Spleen (tissue), 11 donors: ENCODE measurements around the gene ADCY1. TPM values are rescaled to one million over a fixed set of nuclear protein-coding genes. Genes with fewer than 3 reads are reported as not detected.

ENCODE experiments used
- DNase-seq: peaks from one replicate; pipeline ENCODE4 v3.0.0-alpha.2; 2020
- H3K27ac ChIP-seq, 8 donors: fragments of 200-600 bp; sonication (generic) in 7 of 8; 1 replicate in 4 of 8; 2 replicates in 4 of 8; pipeline versions ENCODE4 v1.5.0 to v1.8.0; 2016 to 2021; ENCODE audit warnings: inconsistent platforms in 4 of 8, mild to moderate bottlenecking in 4 of 8, moderate library complexity in 1 of 8
- H3K27me3 ChIP-seq, 7 donors: fragments of 200-600 bp; sonication (generic) in 6 of 7; replicated peaks in 1 of 7; 1 replicate in 4 of 7; 2 replicates in 3 of 7; pipeline versions ENCODE4 v1.5.0 to v1.8.0; 2016 to 2021; ENCODE audit warnings: inconsistent platforms in 3 of 7, mild to moderate bottlenecking in 1 of 7
- H3K36me3 ChIP-seq, 6 donors: fragments of 200-600 bp; sonication (generic) in 5 of 6; 1 replicate in 4 of 6; 2 replicates in 2 of 6; pipeline versions ENCODE4 v1.5.0 to v1.8.0; 2016 to 2021; ENCODE audit warnings: inconsistent platforms in 2 of 6
- H3K4me1 ChIP-seq, 6 donors: fragments of 200-600 bp; sonication (generic) in 5 of 6; 1 replicate in 3 of 6; 2 replicates in 3 of 6; pipeline versions ENCODE4 v1.5.0 to v1.8.0; 2016 to 2021; ENCODE audit warnings: inconsistent platforms in 3 of 6
- H3K4me3 ChIP-seq, 8 donors: fragments of 200-600 bp; sonication (generic) in 7 of 8; 1 replicate in 4 of 8; 2 replicates in 4 of 8; pipeline versions ENCODE4 v1.5.0 to v1.8.0; 2016 to 2021; ENCODE audit warnings: inconsistent platforms in 4 of 8, mild to moderate bottlenecking in 4 of 8, moderate library complexity in 2 of 8
- H3K9me3 ChIP-seq, 8 donors: fragments of 200-600 bp; sonication (generic) in 7 of 8; 1 replicate in 4 of 8; 2 replicates in 4 of 8; pipeline versions ENCODE4 v1.5.0 to v1.8.0; 2016 to 2021; ENCODE audit warnings: inconsistent platforms in 4 of 8
- POLR2A ChIP-seq, 3 donors: fragments of 450-650 bp; IDR thresholded peaks; one replicate each; pipeline ENCODE4 v1.5.1; 2017; ENCODE audit warnings: antibody characterized with exemption in 3 of 3, mild to moderate bottlenecking in 1 of 3
- POLR2AphosphoS5 ChIP-seq, 3 donors: sonication (generic); formaldehyde crosslinking; IDR thresholded peaks; one replicate each; pipeline ENCODE4 v1.5.1; 2017; ENCODE audit warnings: antibody characterized with exemption in 3 of 3
- WGBS, 5 donors: extraction: QIAGEN DNeasy Blood & Tissue Kit in 3 of 5; methylation state at CpG; one replicate each; pipeline versions ENCODE4 v1.1.5 to v1.1.7; 2013 to 2018; 5-methylcytosine and 5-hydroxymethylcytosine counted together
- intact Hi-C: fragments of 100-400 bp; cut with DNase I; formaldehyde crosslinking; loops from one replicate; pipeline ENCODE4 v1.15.0; 2023; ENCODE audit warnings: low total_unique reads
- polyA plus RNA-seq, 3 donors: library from polyadenylated mRNA; stranded (reverse); fragments of 200-250 nt; gene quantifications; one replicate each; pipeline ENCODE4 v1.2.1, GENCODE V29; 2013
- total RNA-seq, 7 donors: library from RNA; depleted of rRNA in 3 of 7; stranded (reverse); fragments of >200 nt in 3 of 7; fragmentation: NEBNext Ultra II Directional in 4 of 7; extraction: Animal tissue kit (Norgen Biotek cat#: 25700) in 4 of 7; gene quantifications; one replicate each; pipeline versions ENCODE4 v1.1.0 to v1.2.1, GENCODE V29; 2016 to 2021
- TF ChIP-seq, protein P1 (sequence below), 11 experiments: fragments of 200-600 bp in 7 of 11; fragments of 450-650 bp in 4 of 11; sonication (generic) in 4 of 11; IDR thresholded peaks in 8 of 11; conservative IDR thresholded peaks in 3 of 11; 1 replicate in 7 of 11; 2 replicates in 4 of 11; pipeline versions ENCODE4 v1.4.0 to v1.8.0; 2016 to 2021; ENCODE audit warnings: antibody characterized with exemption in 11 of 11, inconsistent platforms in 4 of 11, mild to moderate bottlenecking in 1 of 11
- donor health status: healthy with polysubstance abuse.
- donor health status: DM: no; HTN: no; CAD: no; lungs with moderate emphysema.
- donor health status: DM: no; HTN: no; CAD: no.
- donor health status: Bipolar disorder and iron deficiency.
- donor health status: healthy.
- donor health status: DM: no; HTN: no; CAD: no.
- donor health status: DM: yes; HTN: yes; CAD: no.

The ADCY1 gene
- total and polyA plus RNA-seq, 10 donors = 0.05 to 6.6 (median 1.8) TPM

DNA sequence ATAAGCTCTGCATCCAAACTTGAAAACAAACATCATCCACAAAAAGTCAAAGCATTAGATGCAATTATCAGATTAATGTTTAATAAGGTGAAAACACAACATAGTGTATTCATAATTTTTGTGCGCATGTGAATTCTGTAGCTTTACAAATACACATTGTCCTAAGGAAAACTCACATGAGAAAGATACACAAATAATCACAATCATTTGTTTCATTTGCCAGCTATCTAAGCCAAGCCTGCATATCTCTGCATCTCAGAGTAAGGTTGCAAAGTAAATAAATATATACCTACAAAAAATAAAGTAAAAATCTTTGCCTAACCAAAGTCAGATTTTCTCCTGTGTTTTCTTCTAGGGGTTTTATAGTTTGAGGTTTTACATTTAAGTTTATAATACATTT is 57.4 kb downstream of the ADCY1 start:
- no peak overlapping the region for H3K27ac ChIP-seq
- H3K4me3 ChIP-seq = no peak overlapping the region
- TF ChIP-seq POLR2A (IDR thresholded peaks at IDR 0.05) = no peak
- no peak for TF ChIP-seq POLR2AphosphoS5 (IDR thresholded peaks at IDR 0.05)
- TF ChIP-seq, protein P1, sequence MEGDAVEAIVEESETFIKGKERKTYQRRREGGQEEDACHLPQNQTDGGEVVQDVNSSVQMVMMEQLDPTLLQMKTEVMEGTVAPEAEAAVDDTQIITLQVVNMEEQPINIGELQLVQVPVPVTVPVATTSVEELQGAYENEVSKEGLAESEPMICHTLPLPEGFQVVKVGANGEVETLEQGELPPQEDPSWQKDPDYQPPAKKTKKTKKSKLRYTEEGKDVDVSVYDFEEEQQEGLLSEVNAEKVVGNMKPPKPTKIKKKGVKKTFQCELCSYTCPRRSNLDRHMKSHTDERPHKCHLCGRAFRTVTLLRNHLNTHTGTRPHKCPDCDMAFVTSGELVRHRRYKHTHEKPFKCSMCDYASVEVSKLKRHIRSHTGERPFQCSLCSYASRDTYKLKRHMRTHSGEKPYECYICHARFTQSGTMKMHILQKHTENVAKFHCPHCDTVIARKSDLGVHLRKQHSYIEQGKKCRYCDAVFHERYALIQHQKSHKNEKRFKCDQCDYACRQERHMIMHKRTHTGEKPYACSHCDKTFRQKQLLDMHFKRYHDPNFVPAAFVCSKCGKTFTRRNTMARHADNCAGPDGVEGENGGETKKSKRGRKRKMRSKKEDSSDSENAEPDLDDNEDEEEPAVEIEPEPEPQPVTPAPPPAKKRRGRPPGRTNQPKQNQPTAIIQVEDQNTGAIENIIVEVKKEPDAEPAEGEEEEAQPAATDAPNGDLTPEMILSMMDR (IDR thresholded peaks at IDR 0.05 in 8 of 11, conservative IDR thresholded peaks at IDR 0.05 in 3 of 11) = no peak
- intact Hi-C loops = no loop called here
- no peaks in the 10 kb centered on the region for H3K27me3 ChIP-seq
- WGBS, 5 donors = 94 to 100% (median 100%) methylated on average over 1 of the region's 1 CpG
- H3K4me1 ChIP-seq = no peaks in the 10 kb centered on the region
- DNase-seq = no peak
- H3K9me3 ChIP-seq = peaks cover 0 to 20% (median 10%) of the 10 kb centered on the region in 8 donors
- no peaks in the 10 kb centered on the region for H3K36me3 ChIP-seq

GRCh38 chr7:45636733-45637132 is 62.6 kb downstream of the ADCY1 start:
- Histone ChIP-seq H3K27me3 (no peaks in the 10 kb centered on the region), H3K9me3 (no peaks in the 10 kb centered on the region), H3K36me3 (no peaks in the 10 kb centered on the region), H3K4me3 (no peak overlapping the region), H3K27ac (no peak overlapping the region), H3K4me1 (no peaks in the 10 kb centered on the region)
- intact Hi-C loops = no loop called here
- WGBS, 5 donors = 84 to 94% (median 86%) methylated on average over 3 of the region's 3 CpGs
- no peak for DNase-seq
- TF ChIP-seq, protein P1 (IDR thresholded peaks at IDR 0.05 in 8 of 11, conservative IDR thresholded peaks at IDR 0.05 in 3 of 11) = no peak
- TF ChIP-seq POLR2AphosphoS5 (IDR thresholded peaks at IDR 0.05) (no peak), POLR2A (IDR thresholded peaks at IDR 0.05) (no peak)

DNA sequence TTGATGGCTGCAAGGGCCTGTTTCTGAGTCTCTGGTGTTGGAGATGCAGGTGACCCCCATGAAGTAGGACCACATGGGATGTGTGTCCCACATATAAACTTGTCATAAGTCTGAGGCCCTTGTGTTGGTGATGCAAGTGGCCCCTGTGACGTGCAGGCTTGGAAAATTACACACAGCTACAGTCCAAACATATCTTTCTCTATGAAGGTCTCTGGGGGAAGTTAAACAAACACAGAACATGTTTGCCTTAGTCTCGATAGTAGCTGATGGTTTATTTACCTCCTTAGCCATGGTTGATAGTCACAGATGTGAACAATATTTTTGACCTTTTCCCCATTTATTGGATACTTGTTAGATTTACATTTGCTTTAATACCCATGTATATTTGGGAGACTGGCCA is 64.7 kb downstream of the ADCY1 start:
- no peak overlapping the region for H3K4me3 ChIP-seq
- H3K4me1 ChIP-seq = no peaks in the 10 kb centered on the region
- H3K27ac ChIP-seq = no peak overlapping the region
- intact Hi-C loops = no loop called here
- WGBS, 5 donors = 80 to 93% (median 83%) methylated on average over 2 of the region's 2 CpGs
- H3K36me3 ChIP-seq = no peaks in the 10 kb centered on the region
- TF ChIP-seq POLR2AphosphoS5 (IDR thresholded peaks at IDR 0.05) (no peak), POLR2A (IDR thresholded peaks at IDR 0.05) (no peak)
- TF ChIP-seq, protein P1 (IDR thresholded peaks at IDR 0.05 in 8 of 11, conservative IDR thresholded peaks at IDR 0.05 in 3 of 11) = no peak
- no peak for DNase-seq
- H3K9me3 ChIP-seq = no peaks in the 10 kb centered on the region
- H3K27me3 ChIP-seq = no peaks in the 10 kb centered on the region

GRCh38 chr7:45642044-45642443 is 67.9 kb downstream of the ADCY1 start:
- Histone ChIP-seq H3K4me1 (peaks cover 0 to 12% (median 0%) of the 10 kb centered on the region in 6 donors), H3K27ac (no peak overlapping the region), H3K9me3 (no peaks in the 10 kb centered on the region), H3K36me3 (no peaks in the 10 kb centered on the region), H3K4me3 (no peak overlapping the region), H3K27me3 (no peaks in the 10 kb centered on the region)
- TF ChIP-seq, protein P1 (IDR thresholded peaks at IDR 0.05 in 8 of 11, conservative IDR thresholded peaks at IDR 0.05 in 3 of 11) = no peak
- TF ChIP-seq POLR2A (IDR thresholded peaks at IDR 0.05) = no peak
- DNase-seq = no peak
- WGBS, 5 donors = 80 to 86% (median 83%) methylated on average over 1 of the region's 1 CpG
- intact Hi-C loops = no loop called here
